Measurements from ENCODE around the gene TLE2.

TLE2 gene

GRCh38 chr19:2978166-2978767, 50.8 kb downstream of the TLE2 start:
- no peaks in the 10 kb centered on the region for H3K9me3 Mint-ChIP-seq
- peaks cover 59% of the 10 kb centered on the region for H3K27me3 Mint-ChIP-seq (ENCODE audit: low read depth)
- peaks cover 45% of the 10 kb centered on the region for H3K4me1 Mint-ChIP-seq
- no peaks in the 10 kb centered on the region for H3K36me3 Mint-ChIP-seq (ENCODE audit: low read depth)
- H3K27ac Mint-ChIP-seq = no peak overlapping the region
- H3K4me3 Mint-ChIP-seq = peak overlapping the region in 1 of 3 experiments; percentile 77
- TF ChIP-seq CTCF (IDR thresholded peaks at IDR 0.05; ENCODE audit: unreplicated experiment in 3 of 3) = no peak

GRCh38 chr19:2977746-2978138, 51.3 kb downstream of the TLE2 start:
- Mint-ChIP-seq H3K27ac (peak overlapping the region in 2 of 3 experiments; percentile 12 to 47), H3K4me3 (peak overlapping the region; percentile 77 to 90 (median 82)), H3K4me1 (peaks cover 42% of the 10 kb centered on the region), H3K27me3 (ENCODE audit: low read depth) (peaks cover 61% of the 10 kb centered on the region), H3K9me3 (no peaks in the 10 kb centered on the region), H3K36me3 (ENCODE audit: low read depth) (no peaks in the 10 kb centered on the region)
- no peak for TF ChIP-seq CTCF (IDR thresholded peaks at IDR 0.05; ENCODE audit: unreplicated experiment in 3 of 3)

- no peak for TF ChIP-seq CTCF (IDR thresholded peaks at IDR 0.05; ENCODE audit: unreplicated experiment in 3 of 3)
- H3K27ac Mint-ChIP-seq = peak within 1 kb of the TSS; percentile 12 to 81 (median 65)
- peaks cover 64% of the 10 kb centered on the region for H3K27me3 Mint-ChIP-seq (ENCODE audit: low read depth)
- no peaks in the 10 kb centered on the region for H3K36me3 Mint-ChIP-seq (ENCODE audit: low read depth)
- no peaks in the 10 kb centered on the region for H3K9me3 Mint-ChIP-seq
- H3K4me3 Mint-ChIP-seq = peak within 1 kb of the TSS; percentile 82 to 90 (median 90)
- peaks cover 38% of the 10 kb centered on the region for H3K4me1 Mint-ChIP-seq
Measured at GRCh38 chr19:2977001-2977745, 51.9 kb downstream of the TLE2 start, which contains the start of gene TLE6. Gene TLE6, plus strand, starts transcription at chr19:2977564. Its CDS starts 670 bp downstream, at chr19:2978234.

- no peaks in the 10 kb centered on the region for H3K9me3 Mint-ChIP-seq
- no peak for TF ChIP-seq CTCF (IDR thresholded peaks at IDR 0.05; ENCODE audit: unreplicated experiment in 3 of 3)
- H3K36me3 Mint-ChIP-seq (ENCODE audit: low read depth) = no peaks in the 10 kb centered on the region
- H3K4me3 Mint-ChIP-seq = peak overlapping the region; percentile 82 to 90 (median 90)
- peak overlapping the region in 2 of 3 experiments; percentile 65 to 81 for H3K27ac Mint-ChIP-seq
- peaks cover 60% of the 10 kb centered on the region for H3K27me3 Mint-ChIP-seq (ENCODE audit: low read depth)
- peaks cover 34% of the 10 kb centered on the region for H3K4me1 Mint-ChIP-seq
Measured at GRCh38 chr19:2976609-2977000, 52.5 kb downstream of the TLE2 start.

GRCh38 chr19:2974342-2975041, 54.6 kb downstream of the TLE2 start:
- H3K4me3 Mint-ChIP-seq = peak overlapping the region; percentile 48 to 74 (median 64)
- no peaks in the 10 kb centered on the region for H3K36me3 Mint-ChIP-seq (ENCODE audit: low read depth)
- no peaks in the 10 kb centered on the region for H3K9me3 Mint-ChIP-seq

More at GRCh38 chr19:2974342-2975041, 54.6 kb downstream of the TLE2 start:
- Mint-ChIP-seq H3K4me1 (peaks cover 38% of the 10 kb centered on the region), H3K27ac (peak overlapping the region; percentile 26 to 87 (median 65)), H3K27me3 (ENCODE audit: low read depth) (peaks cover 42% of the 10 kb centered on the region)
- TF ChIP-seq CTCF (IDR thresholded peaks at IDR 0.05; ENCODE audit: unreplicated experiment in 3 of 3) = no peak

All from nephron (organoid).